Immature natural killer cell (primary cell): ENCODE measurements around the gene RBMS1. TPM values are rescaled to one million over a fixed set of nuclear protein-coding genes. Genes with fewer than 3 reads are reported as not detected.

Source experiments
- DNase-seq, 3 donors: peaks; one replicate each; pipeline ENCODE4 v3.0.0; 2022; ENCODE audit warnings: mixed read lengths in 1 of 3
- H3K27ac Mint-ChIP-seq, 6 donors: one replicate each; pipeline ENCODE4 v1.8.0; 2020; ENCODE audit warnings: mixed read lengths in 6 of 6, mild to moderate bottlenecking in 5 of 6, inconsistent platforms in 4 of 6, moderate library complexity in 3 of 6
- H3K27me3 Mint-ChIP-seq, 3 donors: one replicate each; pipeline ENCODE4 v1.8.0; 2020 to 2021; ENCODE audit warnings: low read depth in 3 of 3, mild to moderate bottlenecking in 3 of 3, mixed read lengths in 3 of 3, moderate library complexity in 3 of 3, inconsistent platforms in 1 of 3
- H3K36me3 Mint-ChIP-seq, 3 donors: one replicate each; pipeline ENCODE4 v1.8.0; 2020; ENCODE audit warnings: mixed read lengths in 3 of 3, inconsistent platforms in 2 of 3, mild to moderate bottlenecking in 2 of 3
- H3K4me1 Mint-ChIP-seq, 2 donors: one replicate each; pipeline ENCODE4 v1.8.0; 2020; ENCODE audit warnings: inconsistent platforms in 2 of 2, mild to moderate bottlenecking in 2 of 2, mixed read lengths in 2 of 2, moderate library complexity in 1 of 2
- H3K4me3 Mint-ChIP-seq, 5 donors: one replicate each; pipeline ENCODE4 v1.8.0; 2020; ENCODE audit warnings: mild to moderate bottlenecking in 5 of 5, mixed read lengths in 5 of 5, inconsistent platforms in 3 of 5, moderate library complexity in 3 of 5
- H3K9me3 Mint-ChIP-seq, 6 donors: one replicate each; pipeline ENCODE4 v1.8.0; 2020; ENCODE audit warnings: mild to moderate bottlenecking in 6 of 6, mixed read lengths in 6 of 6, inconsistent platforms in 4 of 6, moderate library complexity in 3 of 6
- polyA plus RNA-seq, 3 donors: library from polyadenylated mRNA; unstranded; fragments of 300-500 nt; fragmentation: Illumina TruSeq; gene quantifications; one replicate each; pipeline ENCODE4 v1.2.3, GENCODE V29; 2021

RBMS1 gene
- polyA plus RNA-seq, 3 donors from 2014 or later, result 80.0 to 172 (median 81.9) TPM

GRCh38 chr2:160289126-160289525 lies 204.5 kb downstream of the RBMS1 start:
- no peaks in the 10 kb centered on the region for H3K9me3 Mint-ChIP-seq
- peaks cover 0 to 4% (median 0%) of the 10 kb centered on the region in 3 donors for H3K27me3 Mint-ChIP-seq
- H3K4me3 Mint-ChIP-seq, result no peak overlapping the region
- DNase-seq, result no peak
- H3K4me1 Mint-ChIP-seq, result peaks cover 18 to 47% of the 10 kb centered on the region in 2 donors
- H3K27ac Mint-ChIP-seq, result peak overlapping the region; percentile 34 to 78 (median 64)
- peaks cover 8 to 36% (median 12%) of the 10 kb centered on the region in 3 donors for H3K36me3 Mint-ChIP-seq

- Mint-ChIP-seq H3K9me3 (no peaks in the 10 kb centered on the region), H3K27ac (peak overlapping the region in 5 of 6 donors; percentile 10 to 57 (median 34)), H3K4me1 (peaks cover 18 to 45% of the 10 kb centered on the region in 2 donors)
These were observed 205.3 kb downstream of the RBMS1 start for GRCh38 chr2:160288324-160288723.

DNA sequence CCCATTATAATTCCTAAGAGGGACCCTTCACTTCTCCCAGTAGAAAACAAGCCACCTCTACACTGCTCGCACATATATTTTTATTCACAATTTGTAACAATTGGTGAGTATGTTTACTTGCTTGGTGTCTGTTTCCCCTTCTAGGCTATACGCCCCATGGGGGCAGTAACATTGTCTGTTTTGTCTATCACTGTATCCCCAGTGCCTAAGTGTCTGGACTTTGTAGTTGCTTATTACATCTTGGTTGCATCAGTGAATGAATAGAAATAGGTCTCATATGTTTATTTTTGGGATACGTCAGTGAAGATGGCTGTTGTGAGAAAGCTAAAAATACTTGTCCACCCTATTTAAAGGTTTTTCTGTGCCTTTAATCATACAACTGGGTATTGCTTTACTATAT lies 206.1 kb downstream of the RBMS1 start:
- no peak for DNase-seq
- Mint-ChIP-seq H3K4me1 (peaks cover 18 to 45% of the 10 kb centered on the region in 2 donors), H3K27me3 (peaks cover 0 to 4% (median 0%) of the 10 kb centered on the region in 3 donors), H3K27ac (no peak overlapping the region), H3K9me3 (no peaks in the 10 kb centered on the region), H3K4me3 (no peak overlapping the region), H3K36me3 (peaks cover 9 to 46% (median 15%) of the 10 kb centered on the region in 3 donors)

More at GRCh38 chr2:160288324-160288723, 205.3 kb downstream of the RBMS1 start:
- DNase-seq, result no peak
- peaks cover 0 to 4% (median 0%) of the 10 kb centered on the region in 3 donors for H3K27me3 Mint-ChIP-seq
- peaks cover 9 to 39% (median 15%) of the 10 kb centered on the region in 3 donors for H3K36me3 Mint-ChIP-seq
- no peak overlapping the region for H3K4me3 Mint-ChIP-seq

DNA sequence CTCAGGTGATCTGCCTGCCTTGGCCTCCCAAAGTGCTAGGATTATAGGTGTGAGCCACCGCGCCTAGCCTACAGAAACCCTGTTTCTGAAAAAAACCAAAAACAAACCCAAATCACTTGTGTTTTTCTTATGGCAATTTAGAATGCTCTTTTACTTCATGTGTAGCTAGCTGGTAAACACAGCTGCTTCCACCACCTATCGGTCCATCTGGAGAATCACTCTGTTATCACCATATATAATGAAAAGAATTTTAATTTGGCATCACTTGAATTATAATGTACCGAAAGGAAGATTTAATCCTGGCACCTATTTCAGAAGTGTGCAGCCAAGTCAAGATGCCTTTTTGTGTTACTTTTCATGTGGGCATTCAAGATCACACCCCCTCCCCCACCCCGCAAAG lies 207.1 kb downstream of the RBMS1 start:
- Mint-ChIP-seq H3K36me3 (peaks cover 12 to 41% (median 15%) of the 10 kb centered on the region in 3 donors), H3K27me3 (peaks cover 0 to 4% (median 0%) of the 10 kb centered on the region in 3 donors)

GRCh38 chr2:160283675-160284074 lies 209.9 kb downstream of the RBMS1 start:
- Mint-ChIP-seq H3K4me1 (peaks cover 13 to 25% of the 10 kb centered on the region in 2 donors), H3K4me3 (no peak overlapping the region), H3K27ac (peak overlapping the region in 1 of 6 donors; percentile 43), H3K27me3 (peaks cover 0 to 4% (median 0%) of the 10 kb centered on the region in 3 donors), H3K36me3 (peaks cover 20 to 45% (median 25%) of the 10 kb centered on the region in 3 donors), H3K9me3 (no peaks in the 10 kb centered on the region)
- DNase-seq, result no peak

More for the DNA sequence above, 207.1 kb downstream of the RBMS1 start:
- Mint-ChIP-seq H3K9me3 (no peaks in the 10 kb centered on the region), H3K4me3 (no peak overlapping the region), H3K27ac (no peak overlapping the region), H3K4me1 (peaks cover 17 to 36% of the 10 kb centered on the region in 2 donors)
- DNase-seq, result no peak

DNA sequence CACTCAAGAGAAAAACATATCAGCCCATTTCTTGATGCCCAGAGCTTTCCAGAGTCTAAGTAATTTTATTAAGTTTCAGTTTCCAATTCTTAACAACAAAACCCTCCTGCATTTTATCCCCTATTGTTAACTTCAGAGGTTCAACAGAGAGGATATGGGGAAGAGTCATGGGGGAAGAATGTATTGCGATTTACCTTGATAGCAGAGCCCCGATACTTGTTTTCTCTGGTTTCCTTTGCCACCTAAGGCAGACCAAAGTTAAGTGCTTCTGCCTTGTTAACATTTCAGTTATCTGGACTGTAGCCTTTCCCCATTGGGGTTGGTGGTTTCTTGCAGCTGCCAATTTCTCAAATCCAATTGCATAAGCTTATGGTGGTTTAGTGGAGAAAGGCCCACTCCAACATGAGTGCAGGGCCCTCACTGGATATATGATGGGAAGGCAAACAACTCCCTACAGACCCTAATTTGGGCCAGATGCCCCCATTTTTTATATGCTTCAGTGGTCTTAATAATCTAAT lies 211.5 kb downstream of the RBMS1 start:
- Mint-ChIP-seq H3K4me3 (no peak overlapping the region), H3K4me1 (peaks cover 10 to 20% of the 10 kb centered on the region in 2 donors), H3K36me3 (peaks cover 25 to 53% (median 33%) of the 10 kb centered on the region in 3 donors), H3K27ac (peak overlapping the region; percentile 9 to 66 (median 20)), H3K27me3 (no peaks in the 10 kb centered on the region), H3K9me3 (no peaks in the 10 kb centered on the region)
- no peak for DNase-seq

DNA sequence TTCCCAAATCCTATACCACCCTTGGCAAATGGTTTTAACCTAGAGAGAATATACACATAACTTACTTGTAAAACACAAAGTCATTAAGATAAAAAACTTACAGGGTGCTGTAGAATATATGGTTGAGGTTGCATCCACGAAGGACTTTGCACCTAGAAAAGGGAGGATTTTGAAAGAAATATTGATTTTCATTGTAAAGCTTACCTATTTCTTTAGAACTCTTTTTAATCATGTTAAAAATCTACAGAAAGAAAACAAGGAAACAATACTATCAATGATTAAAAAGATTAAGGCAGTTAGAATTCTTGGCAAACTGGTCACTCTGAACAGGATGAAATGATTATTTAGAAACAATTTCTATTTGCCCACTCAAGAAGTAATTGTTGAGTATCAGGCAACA lies 212.4 kb downstream of the RBMS1 start:
- Mint-ChIP-seq H3K4me3 (no peak overlapping the region), H3K27ac (peak overlapping the region in 5 of 6 donors; percentile 9 to 56 (median 43)), H3K4me1 (peaks cover 10 to 25% of the 10 kb centered on the region in 2 donors), H3K9me3 (no peaks in the 10 kb centered on the region), H3K36me3 (peaks cover 29 to 56% (median 39%) of the 10 kb centered on the region in 3 donors), H3K27me3 (no peaks in the 10 kb centered on the region)
- no peak for DNase-seq

GRCh38 chr2:160279813-160280465 lies 213.7 kb downstream of the RBMS1 start:
- Mint-ChIP-seq H3K4me3 (no peak overlapping the region), H3K27ac (peak overlapping the region; percentile 21 to 75 (median 58)), H3K27me3 (no peaks in the 10 kb centered on the region), H3K36me3 (peaks cover 29 to 64% (median 48%) of the 10 kb centered on the region in 3 donors), H3K9me3 (no peaks in the 10 kb centered on the region), H3K4me1 (peaks cover 10 to 26% of the 10 kb centered on the region in 2 donors)
- no peak for DNase-seq

DNA sequence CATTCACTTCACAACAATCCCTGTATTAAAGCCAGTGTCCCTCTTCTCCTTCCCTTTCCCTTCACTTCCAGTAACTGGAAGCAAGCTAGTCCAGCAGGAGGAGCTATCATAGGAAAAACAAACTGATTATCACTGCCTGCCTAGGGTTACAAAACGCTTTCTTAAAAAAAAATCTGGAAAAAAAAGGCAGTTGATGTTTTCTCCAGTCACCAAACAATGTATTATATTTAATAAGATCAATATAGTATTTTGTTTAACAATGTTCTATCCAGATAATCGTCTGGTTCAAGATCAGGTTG lies 214.8 kb downstream of the RBMS1 start:
- Mint-ChIP-seq H3K9me3 (no peaks in the 10 kb centered on the region), H3K4me1 (peaks cover 8 to 26% of the 10 kb centered on the region in 2 donors), H3K27ac (peak overlapping the region in 4 of 6 donors; percentile 35 to 75 (median 58)), H3K36me3 (peaks cover 24 to 57% (median 42%) of the 10 kb centered on the region in 3 donors), H3K27me3 (peaks cover 0 to 2% (median 0%) of the 10 kb centered on the region in 3 donors), H3K4me3 (no peak overlapping the region)
- DNase-seq, result no peak

- Mint-ChIP-seq H3K27ac (peak overlapping the region in 3 of 6 donors; percentile 43 to 72 (median 51)), H3K27me3 (peaks cover 0 to 2% (median 0%) of the 10 kb centered on the region in 3 donors), H3K9me3 (no peaks in the 10 kb centered on the region), H3K4me1 (peaks cover 8 to 23% of the 10 kb centered on the region in 2 donors), H3K4me3 (no peak overlapping the region), H3K36me3 (peaks cover 26 to 61% (median 45%) of the 10 kb centered on the region in 3 donors)
- no peak for DNase-seq
These were observed 215.3 kb downstream of the RBMS1 start for GRCh38 chr2:160278101-160278878.

DNA sequence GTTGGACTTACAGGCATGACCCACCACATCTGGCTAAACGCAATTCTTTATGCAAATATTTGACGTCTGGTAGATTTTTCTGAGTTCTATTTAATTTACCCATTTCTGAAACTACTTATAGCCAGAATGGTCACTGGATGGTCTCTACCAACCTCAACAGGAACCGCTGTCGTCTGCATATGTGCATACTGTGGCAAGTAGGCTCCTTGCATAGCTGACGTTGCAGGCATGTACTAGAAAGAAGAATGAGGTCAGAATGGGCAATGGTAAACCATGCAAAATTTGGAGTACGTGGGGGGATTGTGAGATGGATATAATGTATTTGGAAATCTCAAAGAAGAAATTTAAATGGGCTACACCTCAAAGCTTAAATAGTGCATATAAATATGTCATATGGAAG lies 216.5 kb downstream of the RBMS1 start:
- peak overlapping the region in 3 of 6 donors; percentile 21 to 79 (median 25) for H3K27ac Mint-ChIP-seq
- H3K4me1 Mint-ChIP-seq, result peaks cover 8 to 15% of the 10 kb centered on the region in 2 donors
- H3K36me3 Mint-ChIP-seq, result peaks cover 29 to 62% (median 53%) of the 10 kb centered on the region in 3 donors
- no peak for DNase-seq
- H3K27me3 Mint-ChIP-seq, result peaks cover 0 to 2% (median 0%) of the 10 kb centered on the region in 3 donors
- H3K9me3 Mint-ChIP-seq, result no peaks in the 10 kb centered on the region
- H3K4me3 Mint-ChIP-seq, result no peak overlapping the region

- peak overlapping the region in 3 of 6 donors; percentile 21 to 68 (median 46) for H3K27ac Mint-ChIP-seq
- H3K9me3 Mint-ChIP-seq, result no peaks in the 10 kb centered on the region
- H3K4me3 Mint-ChIP-seq, result no peak overlapping the region
- H3K27me3 Mint-ChIP-seq, result peaks cover 0 to 8% (median 0%) of the 10 kb centered on the region in 3 donors
- peaks cover 21 to 64% (median 46%) of the 10 kb centered on the region in 3 donors for H3K36me3 Mint-ChIP-seq
- no peak for DNase-seq
- peaks cover 10 to 18% of the 10 kb centered on the region in 2 donors for H3K4me1 Mint-ChIP-seq
These were observed 218.0 kb downstream of the RBMS1 start for GRCh38 chr2:160275656-160276055.

GRCh38 chr2:160271171-160272086 lies 222.2 kb downstream of the RBMS1 start:
- no peaks in the 10 kb centered on the region for H3K9me3 Mint-ChIP-seq

More at GRCh38 chr2:160271171-160272086, 222.2 kb downstream of the RBMS1 start:
- DNase-seq, result no peak
- Mint-ChIP-seq H3K27ac (peak overlapping the region; percentile 60 to 90 (median 76)), H3K4me1 (peaks cover 18 to 28% of the 10 kb centered on the region in 2 donors), H3K36me3 (peaks cover 10 to 36% (median 27%) of the 10 kb centered on the region in 3 donors), H3K27me3 (peaks cover 4 to 18% (median 7%) of the 10 kb centered on the region in 3 donors), H3K4me3 (peak overlapping the region in 1 of 5 donors; percentile 84)
